Prostate gland (tissue), 2 donors: ENCODE measurements around the gene WDR41.

Experiments
- POLR2AphosphoS5 ChIP-seq: sonication (generic); formaldehyde crosslinking; IDR thresholded peaks from one replicate; pipeline ENCODE4 v1.6.1; 2017; ENCODE audit warnings: antibody characterized with exemption
- TF ChIP-seq, protein P1 (sequence below), 4 experiments: fragments of 200-600 bp in 2 of 4; fragments of 450-650 bp in 2 of 4; sonication (generic) in 2 of 4; IDR thresholded peaks; 1 replicate in 3 of 4; 2 replicates in 1 of 4; pipeline ENCODE4 v1.5.1; 2016 to 2019; ENCODE audit warnings: antibody characterized with exemption in 4 of 4, mild to moderate bottlenecking in 2 of 4, moderate library complexity in 2 of 4

DNA sequence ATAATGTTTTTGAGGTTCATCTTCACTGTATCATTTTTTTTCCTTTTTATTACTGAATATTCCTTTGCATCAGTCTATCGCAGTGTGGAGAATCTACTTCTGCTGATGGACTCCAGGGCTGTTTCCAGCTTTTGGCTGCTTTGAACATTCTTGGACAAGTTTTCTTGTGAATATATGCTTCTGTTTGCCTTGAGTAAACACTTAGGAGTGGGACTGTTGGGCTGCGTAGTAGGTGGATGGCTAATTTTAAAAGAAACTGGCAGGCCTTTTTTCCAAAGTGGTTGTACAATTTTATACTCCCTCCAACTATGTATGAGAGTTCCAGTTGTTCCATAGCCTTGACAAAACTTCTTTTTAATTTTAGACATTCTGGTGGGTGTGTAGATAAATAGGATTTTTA, 102.4 kb downstream of the WDR41 start:
- TF ChIP-seq, protein P1, sequence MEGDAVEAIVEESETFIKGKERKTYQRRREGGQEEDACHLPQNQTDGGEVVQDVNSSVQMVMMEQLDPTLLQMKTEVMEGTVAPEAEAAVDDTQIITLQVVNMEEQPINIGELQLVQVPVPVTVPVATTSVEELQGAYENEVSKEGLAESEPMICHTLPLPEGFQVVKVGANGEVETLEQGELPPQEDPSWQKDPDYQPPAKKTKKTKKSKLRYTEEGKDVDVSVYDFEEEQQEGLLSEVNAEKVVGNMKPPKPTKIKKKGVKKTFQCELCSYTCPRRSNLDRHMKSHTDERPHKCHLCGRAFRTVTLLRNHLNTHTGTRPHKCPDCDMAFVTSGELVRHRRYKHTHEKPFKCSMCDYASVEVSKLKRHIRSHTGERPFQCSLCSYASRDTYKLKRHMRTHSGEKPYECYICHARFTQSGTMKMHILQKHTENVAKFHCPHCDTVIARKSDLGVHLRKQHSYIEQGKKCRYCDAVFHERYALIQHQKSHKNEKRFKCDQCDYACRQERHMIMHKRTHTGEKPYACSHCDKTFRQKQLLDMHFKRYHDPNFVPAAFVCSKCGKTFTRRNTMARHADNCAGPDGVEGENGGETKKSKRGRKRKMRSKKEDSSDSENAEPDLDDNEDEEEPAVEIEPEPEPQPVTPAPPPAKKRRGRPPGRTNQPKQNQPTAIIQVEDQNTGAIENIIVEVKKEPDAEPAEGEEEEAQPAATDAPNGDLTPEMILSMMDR (IDR thresholded peaks at IDR 0.05) = no peak
- no peak for TF ChIP-seq POLR2AphosphoS5
